ENCODE data around the gene RPS4Y1.

RPS4Y1 gene

DNA sequence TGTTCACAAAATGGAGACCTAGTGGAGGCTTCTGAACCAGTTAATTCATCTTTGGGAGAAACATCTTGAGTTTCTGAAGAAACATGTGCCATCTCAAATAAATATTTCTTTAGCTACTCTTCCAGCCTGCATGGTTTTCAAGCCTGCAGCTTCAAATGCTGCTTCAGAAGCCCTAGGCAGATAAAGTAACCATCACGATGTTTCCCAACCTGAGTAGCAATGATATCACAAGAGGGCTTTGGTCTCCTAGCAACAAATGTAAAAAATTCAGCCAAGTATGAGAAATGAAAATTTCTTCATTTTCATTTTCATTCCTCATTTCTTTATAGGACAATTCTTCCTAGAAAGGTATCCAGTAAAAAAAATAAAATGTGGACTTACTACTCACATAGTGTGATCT lies 42.2 kb downstream of the RPS4Y1 start:
- no peak for DNase-seq (ENCODE audit: low spot score)

DNA sequence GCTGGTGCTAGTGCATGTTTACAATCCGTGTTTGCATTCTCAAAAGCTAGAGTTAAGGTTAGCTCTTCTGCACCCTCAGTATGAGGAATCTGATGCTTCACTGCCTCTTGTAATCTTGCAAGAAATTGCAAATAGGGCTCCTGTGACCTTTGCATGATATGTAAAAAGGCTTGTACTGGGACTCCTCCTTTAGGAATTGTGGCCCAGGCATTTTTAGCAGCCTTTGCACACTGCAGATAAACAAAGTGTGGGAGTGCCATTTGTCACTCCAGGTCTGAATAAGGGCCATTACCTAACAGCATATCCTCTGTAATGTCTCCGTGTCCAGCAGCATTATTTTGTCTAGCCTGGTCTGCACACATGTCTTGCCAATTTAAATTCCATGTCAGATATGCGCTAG lies 44.5 kb downstream of the RPS4Y1 start:
- DNase-seq (ENCODE audit: low spot score) = no peak

DNA sequence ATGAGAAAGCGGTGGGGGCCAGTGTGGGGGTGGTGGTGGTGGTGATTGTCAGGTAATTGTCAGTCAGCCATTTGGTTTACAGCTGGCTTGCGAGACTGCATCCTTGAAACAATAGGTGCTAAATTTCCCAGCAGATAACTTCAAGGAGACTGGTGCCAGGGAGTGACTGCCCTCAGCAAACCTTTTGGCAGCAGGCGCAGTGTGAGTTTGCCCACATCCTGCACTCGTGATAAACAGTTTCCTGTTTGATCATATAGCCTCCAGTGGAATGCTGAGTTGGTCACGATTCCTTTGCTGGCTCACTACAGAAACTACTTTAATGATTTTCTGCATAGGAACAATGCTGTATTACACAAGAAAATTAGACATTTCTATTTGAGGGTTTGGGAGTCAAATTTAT lies 46.0 kb downstream of the RPS4Y1 start:
- peak; percentile 2 for DNase-seq (ENCODE audit: low spot score)

DNA sequence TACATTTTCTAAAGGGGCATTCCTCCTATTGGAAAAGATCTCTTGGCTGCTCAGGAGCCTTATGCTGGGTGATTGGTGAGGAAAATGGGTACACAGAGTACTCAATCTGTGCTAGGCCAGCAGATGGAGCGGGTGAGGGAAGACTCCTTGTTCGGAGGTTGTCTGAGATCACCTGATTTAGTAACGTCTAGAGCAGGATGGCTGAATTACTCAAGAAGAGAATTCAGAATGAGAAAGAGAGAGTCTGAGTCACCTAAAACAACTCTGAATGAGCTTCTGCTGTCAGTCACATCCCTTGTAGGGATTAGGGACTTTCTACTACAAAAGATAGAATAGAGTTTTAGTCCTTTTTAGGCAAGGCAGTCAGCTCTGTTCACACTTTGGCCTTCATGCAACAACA lies 46.6 kb downstream of the RPS4Y1 start:
- DNase-seq (ENCODE audit: low spot score) = peak; percentile 0

DNA sequence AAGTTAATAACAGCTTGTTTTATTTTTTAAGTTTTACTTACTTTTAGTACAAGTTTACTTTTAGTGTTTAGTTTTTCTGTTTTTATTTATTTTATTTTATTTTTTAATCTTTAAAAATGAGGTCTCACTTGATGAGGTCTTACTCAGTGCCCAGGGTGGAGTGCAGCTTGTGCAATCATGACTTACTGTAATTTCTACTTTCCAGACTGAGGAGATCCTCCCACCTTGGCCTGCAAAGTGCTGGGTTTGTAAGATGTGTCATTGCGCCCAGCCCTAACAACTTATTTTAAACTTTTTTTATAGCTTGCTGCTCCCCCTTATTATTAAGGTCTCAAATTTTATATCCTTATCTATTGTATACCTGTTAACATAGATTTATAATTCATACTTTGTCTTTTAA lies 52.1 kb downstream of the RPS4Y1 start:
- DNase-seq (ENCODE audit: low spot score) = no peak

DNA sequence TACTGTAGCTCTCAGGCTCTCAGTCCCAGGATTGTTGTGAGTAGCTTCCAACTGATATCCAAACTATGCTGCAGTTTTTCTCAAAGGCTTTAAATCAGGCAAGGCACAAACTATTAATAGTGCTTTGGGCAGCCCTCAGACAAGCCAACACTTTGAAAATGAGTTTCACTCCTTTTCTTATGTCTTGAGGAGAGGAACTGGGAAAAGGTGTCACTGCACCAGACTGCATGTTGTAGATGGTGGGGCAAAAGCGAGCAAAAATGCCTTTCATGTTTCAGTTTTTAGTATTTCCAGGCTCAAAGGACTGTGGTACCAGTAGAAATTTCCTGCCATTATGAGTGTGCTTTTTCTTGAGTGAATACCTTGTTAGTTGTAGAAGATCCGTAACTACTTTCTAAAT lies 54.6 kb downstream of the RPS4Y1 start:
- no peak for DNase-seq (ENCODE audit: low spot score)

DNA sequence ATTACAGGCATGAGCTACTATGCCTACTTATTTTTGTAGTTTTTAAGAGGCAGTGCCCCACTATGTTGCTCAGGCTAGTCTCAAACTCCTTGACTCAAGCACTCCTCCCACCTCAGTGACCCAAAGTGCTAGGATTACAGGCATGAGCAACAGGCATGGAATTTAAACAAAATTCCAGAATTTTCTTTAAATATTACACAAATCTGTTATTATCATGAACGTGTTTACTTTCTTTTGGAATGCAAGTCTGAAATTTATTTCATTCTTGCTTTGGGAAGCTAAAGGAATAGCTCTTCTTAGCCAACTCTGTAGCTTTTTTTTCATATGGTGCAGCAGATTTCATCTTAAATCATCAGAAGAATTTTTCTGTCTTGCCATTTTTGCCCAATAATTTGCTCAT lies 66.0 kb downstream of the RPS4Y1 start:
- no peak for DNase-seq (ENCODE audit: low spot score)

DNA sequence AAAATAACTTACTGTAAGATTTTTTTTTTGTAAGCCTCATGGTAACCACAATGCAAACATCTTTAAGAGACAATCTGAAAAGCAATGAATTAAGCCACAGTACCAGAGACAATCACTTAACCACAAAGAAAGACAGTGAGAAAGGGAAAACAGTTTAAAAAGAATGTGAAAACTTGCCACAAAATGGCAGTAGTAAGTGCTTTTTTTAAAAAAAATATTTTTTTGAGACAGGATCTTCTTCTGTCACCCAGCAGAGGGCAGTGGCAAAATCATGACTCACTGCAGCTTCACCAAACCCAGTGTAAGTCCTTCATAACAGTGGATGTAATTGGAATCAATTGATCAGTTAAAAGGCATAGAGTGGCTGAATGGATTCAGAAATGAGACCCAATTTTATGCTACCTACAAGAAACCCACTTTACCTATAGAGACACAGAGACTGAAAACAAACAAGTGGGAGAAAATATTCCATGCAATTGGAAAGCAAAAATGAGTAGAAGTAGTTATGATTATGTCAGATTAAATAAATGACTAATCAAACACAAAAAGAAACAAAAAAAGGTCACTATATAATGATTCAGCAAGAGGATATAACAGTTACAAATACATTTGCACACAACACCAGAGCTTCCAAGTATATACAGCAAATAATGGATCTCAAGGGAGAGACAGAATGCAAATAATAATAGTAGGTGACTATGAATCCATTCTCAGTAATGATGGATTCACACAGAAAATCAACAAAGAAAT lies 71.8 kb downstream of the RPS4Y1 start:
- DNase-seq (ENCODE audit: low spot score) = peak; percentile 50
